Measurements from ENCODE around the gene CFAP77.

DNA sequence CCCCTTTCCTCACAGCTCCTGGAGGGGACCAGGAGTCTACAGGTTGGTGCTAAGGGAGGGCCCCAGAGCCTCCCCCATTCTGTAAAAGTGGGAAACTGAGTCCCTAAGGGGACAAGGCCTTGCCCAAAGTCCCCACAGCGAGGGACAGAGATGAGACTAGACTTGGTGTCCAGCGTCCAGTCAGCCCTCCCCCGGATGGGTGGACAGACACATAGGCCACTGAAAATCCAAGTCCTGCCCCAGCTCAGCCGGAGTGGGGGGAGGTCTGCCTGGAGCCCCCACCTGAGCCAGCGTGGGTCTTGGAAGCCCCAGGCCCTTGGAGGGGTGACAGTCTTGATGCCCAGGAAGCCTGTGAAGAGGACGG, 177.6 kb downstream of the CFAP77 start:
- no peak for TF ChIP-seq EZH2 (IDR thresholded peaks at IDR 0.05; ENCODE audit: borderline replicate concordance, low read length)
- TF ChIP-seq CTCF (conservative IDR thresholded peaks at IDR 0.05 in 1 of 2, IDR thresholded peaks at IDR 0.05 in 1 of 2; ENCODE audit: extremely low read depth in 1 of 2, insufficient read depth in 1 of 2, low read depth in 1 of 2, low read length in 2 of 2) = no peak
